HG02623 (cell line): Measurements from ENCODE around the gene DOCK11.
"Not testable (repeated sequence)": the region's sequence is repeated elsewhere in the genome, so short reads cannot be mapped to it uniquely, and the experiment has no call there.

Experiments used
- ATAC-seq: cut with Tn5 transposase; IDR thresholded peaks from one replicate; pipeline ENCODE4 v1.9.1; 2021; ENCODE audit warnings: moderate library complexity; ENCODE audit not compliant: unreplicated experiment

DOCK11 gene

DNA sequence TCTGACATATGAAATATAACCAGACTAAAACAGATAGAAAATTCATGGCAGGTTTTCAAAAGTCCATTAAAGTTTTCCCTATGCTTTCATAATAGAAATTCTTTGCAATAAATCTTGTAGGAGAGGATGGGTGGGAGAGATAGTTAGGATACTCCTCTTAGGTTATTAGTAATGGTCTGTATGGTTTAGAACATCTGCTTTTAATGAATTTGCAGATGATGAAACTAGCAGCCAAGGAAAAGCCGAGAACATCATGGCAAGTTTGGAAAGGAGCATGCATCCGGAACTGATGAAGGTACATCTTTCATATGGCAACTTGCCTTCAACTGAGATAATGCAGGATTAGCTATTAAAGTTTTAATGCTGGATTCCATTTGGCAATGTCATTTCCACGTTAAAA, 70.7 kb downstream of the DOCK11 start:
- ATAC-seq, result no peak

DNA sequence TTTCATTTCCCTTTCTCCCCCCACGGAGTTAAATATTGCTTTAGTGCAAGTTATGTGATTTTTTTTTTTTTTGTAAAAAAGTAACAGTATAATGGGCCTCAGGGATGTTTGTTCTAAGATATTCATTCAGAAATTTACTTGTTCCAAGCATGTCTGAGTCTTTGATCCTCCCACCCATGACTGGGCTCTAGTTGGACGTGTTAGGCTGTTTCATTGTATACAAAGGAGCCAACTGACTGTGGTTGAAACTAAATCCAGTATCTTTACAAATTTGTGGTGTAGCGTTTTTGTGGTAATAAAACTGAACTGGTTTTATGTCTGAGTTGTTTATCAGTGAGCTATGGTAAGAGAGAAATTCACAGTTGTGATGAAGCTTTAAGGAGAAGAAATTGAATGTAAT, 74.1 kb downstream of the DOCK11 start:
- no peak for ATAC-seq

DNA sequence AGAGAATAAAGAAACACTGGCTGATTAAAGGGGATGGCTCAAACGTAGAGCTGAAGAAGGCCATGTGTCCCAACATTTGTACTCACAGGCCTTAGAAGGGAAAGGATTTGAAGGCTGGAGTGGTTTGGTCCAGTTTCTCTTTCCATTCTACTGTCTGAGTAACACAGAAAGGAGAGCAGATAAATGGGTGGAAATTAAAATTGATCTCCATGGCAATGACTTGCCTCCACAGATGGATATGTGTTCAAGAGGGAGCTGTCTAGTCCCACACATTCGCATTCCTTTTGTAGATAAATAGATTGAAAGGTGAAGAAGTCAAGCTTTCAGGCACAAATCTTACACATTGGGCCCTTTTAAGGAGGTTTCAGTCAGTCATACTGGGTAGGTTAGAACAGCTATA, 74.6 kb downstream of the DOCK11 start:
- no peak for ATAC-seq

DNA sequence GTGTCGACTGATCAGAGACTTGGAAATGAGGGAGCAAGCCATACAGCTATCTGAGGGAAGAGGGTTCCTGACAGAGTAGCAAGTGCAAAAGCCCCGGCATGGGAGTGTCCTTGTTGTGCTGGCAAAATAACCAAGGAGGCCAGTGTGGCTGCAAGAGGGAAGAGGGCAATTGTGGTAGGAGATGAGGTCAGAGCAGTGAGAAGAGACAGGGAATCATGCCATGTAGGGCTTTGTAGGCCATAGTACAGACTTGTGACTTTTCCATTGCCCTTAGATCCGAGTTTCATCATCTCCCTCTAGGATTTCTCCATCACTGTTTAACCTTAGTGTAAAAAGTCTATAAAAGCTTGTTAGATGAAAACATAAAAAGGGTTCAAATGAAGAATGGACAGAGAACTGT, 76.2 kb downstream of the DOCK11 start:
- no peak for ATAC-seq

DNA sequence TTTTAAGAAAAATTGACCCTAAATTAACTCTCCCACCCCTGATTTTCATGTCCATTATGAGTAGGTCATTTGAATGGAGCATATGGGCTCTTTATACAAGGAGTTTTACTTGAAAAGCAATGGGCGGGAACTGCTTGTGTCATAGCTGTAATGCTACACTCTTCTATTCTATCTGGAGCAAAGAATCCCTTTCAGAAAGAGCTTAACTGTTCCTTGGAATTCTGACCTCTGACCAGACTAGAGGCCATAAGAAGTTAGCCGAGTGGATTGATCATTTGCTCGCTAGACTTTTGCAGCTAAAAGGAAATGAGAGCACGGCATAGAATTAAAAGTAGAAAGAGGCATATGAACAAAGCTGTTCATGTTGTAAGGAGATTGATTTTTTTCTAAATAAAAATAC, 79.1 kb downstream of the DOCK11 start:
- no peak for ATAC-seq

DNA sequence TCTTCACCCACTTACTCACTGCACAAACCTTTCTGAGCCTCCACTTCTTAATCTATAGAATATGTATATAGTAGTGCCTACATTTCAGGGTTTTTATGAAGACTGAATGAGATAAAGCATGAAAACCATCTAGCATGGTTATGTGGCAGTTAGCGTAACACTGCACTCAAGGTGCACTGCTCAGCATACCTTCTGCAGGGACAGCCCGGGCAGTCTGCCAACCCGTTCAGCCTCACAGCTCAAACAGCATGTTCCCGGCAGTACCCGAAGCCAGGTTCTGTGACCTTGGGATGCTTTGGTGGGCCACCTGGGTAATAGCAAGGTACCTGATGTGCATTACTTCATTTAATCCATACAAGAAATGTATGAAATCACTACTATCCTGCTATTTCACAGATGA, 81.4 kb downstream of the DOCK11 start:
- no peak for ATAC-seq

DNA sequence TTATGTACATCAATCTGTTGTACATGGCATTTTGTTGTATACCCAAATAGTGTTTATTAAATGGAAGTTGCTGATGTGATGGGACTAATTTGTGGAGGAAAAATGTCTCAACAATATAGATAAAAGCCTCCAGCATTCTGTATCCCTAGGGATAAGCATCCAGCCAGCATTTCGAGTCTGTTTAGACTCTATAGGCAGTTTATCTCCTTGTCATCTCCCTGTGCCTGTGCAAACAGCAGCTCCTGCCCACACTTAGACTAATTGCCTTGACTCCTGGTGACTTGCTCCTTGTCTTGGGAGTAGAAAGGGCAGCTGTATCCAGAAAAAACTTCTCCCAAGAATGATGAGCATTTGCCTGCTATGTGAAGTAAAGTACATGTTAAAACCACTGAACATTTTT, 83.8 kb downstream of the DOCK11 start:
- no peak for ATAC-seq

DNA sequence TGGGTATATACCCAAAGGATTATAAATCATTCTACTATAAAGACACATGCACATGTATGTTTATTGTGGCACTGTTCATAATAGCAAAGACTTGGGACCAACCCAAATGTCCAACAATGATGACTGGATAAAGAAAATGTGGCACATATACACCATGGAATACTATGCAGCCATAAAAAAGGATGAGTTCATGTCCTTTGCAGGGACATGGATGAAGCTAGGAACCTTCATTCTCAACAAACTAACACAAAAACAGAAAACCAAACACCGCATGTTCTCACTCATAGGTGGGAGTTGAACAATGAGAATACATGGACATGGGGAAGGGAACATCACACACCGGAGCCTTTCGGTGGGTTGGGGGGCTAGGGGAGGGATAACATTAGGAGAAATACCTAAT, 87.3 kb downstream of the DOCK11 start:
- ATAC-seq, result not testable (repeated sequence)

DNA sequence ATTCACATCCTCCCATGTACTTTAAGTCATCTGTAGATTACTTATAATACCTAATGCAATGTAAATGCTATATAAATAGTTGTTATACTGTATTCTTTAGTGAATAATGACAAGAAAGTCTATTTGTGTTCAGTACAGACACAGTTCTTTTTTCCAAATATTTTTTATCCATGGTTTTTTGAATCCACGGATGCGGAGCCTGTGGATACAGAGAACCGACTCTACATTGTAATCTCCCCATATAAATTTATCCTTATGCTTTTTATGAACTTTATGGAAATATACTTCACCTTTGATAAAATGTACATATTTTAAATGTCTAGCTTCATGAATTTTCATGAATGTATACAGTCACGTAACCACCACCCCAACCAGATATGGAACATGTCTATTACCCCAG, 88.2 kb downstream of the DOCK11 start:
- ATAC-seq, result no peak

DNA sequence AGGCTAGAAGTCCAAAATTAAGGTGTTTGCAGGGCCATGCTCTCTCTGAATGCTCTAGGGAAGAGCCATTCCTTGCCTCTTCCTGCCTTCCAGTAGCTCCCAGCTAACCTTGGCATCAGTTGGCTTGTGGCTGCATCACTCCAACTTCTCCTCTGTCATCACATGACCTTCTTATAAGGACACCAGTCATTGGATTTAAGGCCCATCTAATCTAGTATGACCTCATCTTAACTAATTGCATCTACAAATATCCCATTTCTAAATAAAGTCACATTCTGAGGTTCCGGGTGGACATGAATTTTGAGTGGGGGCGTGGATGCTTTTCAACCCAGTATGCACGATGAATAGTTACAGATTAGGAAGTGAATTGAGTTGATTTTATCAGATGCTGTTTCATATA, 89.7 kb downstream of the DOCK11 start:
- no peak for ATAC-seq

DNA sequence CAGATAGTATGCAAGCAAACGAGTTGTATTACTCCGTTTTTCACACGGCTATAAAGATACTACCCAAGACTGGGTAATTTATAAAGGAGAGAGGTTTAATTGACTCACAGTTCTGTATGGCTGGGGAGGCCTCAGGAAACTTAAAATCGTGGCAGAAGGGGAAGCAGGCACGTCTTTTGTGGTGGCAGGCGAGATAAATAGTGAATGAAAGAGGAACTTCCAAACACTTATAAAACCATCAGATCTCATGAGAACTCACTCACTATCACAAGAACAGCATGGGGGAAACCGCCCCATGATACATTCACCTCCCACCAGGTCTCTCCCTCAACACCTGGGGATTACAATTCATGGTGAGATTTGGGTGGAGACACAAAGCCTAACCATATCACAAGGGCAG, 90.6 kb downstream of the DOCK11 start:
- not testable (repeated sequence) for ATAC-seq

DNA sequence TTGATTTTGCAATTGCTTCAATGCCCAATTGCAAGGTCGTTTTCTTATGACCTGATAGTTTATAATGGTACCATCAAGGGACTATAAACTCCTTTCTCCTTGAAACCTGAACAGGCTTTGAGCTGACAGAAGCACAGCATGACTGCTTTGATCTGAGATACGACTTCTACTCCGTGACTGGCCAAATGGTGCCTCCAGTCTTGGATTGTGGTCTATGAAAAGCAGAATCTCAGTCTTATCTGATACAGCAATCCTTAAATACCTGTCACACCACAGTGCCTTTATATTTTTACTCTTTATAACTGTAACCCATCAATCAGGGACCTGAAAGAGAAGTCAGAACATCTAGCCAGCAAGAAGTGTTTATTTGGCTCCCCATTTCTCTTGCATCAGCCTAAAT, 93.1 kb downstream of the DOCK11 start:
- ATAC-seq, result no peak

DNA sequence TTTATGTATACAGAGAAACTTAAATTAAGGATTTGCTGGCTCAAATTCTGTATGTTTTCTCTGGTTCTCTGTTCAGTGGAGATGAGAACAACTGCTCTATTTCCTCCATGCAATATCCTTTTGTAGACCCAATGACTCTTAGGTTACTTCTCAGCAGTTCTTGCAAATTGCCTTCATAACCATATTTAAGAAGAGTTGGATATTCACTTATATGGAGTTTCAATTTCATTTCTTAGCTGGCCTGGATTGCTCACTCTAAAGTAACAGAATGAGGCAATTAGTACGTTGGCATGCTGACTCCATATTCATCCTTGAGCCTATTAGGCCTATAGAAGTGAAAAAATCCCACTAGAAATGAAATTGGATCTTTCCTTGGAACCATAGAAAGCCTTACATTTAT, 93.6 kb downstream of the DOCK11 start:
- no peak for ATAC-seq

DNA sequence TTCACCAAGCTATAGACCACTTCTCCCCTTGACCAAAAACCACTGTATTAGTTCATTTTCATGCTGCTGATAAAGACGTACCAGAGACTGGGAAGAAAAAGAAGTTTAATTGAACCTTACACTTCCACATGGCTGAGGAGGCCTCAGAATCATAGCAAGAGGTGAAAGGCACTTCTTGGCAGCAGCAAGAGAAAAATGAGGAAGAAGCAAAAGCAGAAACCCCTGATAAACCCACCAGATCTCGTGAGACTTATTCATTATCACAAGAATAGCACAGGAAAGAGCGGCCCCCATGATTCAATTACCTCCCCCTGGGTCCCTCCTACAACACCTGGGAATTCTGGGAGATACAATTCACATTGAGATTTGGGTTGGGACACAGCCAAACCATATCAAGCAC, 97.8 kb downstream of the DOCK11 start:
- ATAC-seq, result no peak

DNA sequence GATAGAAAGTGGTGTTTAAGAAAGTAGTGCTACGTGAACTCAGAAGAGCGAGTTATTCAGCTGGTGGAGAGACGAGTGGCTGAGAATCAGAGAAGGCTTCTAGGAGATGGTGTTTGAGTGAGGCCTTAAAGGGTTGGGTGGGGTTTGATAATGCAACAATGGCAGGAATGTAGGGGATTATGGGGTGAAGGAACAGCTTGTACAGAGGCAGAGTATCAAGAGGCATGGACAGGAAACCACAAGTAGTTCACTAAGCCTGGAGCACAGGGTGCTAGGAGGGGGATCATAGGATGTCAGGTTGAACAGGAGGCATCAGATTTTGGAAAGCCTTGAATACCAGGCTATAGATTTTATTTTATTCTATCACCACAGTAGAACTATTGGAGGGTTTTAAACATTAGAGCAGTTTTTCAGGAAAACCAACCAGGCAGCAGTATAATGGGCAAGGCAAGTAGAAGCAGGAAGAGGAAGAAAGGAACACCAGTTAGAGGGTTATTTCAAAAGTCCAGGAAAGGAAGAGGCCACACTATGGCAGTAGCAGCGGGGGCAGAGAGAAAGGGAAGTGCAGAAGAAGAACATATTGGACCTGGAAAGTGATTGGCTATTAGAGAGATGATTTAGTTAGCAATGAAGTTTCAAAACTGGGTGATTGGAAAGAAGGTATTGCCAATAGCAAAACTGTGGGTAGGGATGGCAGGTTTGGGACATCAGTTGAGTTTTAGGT, 99.2 kb downstream of the DOCK11 start:
- ATAC-seq, result no peak

DNA sequence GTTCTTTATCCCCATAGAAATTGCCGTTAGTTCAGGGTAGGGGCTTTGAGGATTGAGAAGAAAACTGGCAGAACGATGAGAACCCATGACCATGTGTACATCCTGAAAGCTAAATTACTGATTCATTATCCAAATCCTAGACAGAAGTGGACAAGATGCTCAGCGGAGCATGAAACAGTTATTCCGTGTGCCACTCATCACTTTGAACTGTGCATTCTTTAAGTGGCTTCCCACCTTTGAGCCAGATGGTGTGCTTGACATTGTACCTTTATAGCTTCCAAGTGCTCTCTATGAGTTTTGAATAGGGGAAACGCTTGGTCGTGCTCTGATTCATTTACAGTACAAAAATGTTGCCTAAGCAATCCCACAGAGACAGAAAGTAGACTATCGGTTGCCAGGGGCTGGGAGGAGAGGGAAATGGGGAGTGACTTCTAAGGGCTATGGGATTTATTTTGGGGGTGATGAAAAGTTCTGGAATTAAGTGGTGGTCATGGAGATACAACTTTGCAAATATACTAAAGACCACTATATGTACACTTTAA, 100.0 kb downstream of the DOCK11 start:
- ATAC-seq, result no peak

DNA sequence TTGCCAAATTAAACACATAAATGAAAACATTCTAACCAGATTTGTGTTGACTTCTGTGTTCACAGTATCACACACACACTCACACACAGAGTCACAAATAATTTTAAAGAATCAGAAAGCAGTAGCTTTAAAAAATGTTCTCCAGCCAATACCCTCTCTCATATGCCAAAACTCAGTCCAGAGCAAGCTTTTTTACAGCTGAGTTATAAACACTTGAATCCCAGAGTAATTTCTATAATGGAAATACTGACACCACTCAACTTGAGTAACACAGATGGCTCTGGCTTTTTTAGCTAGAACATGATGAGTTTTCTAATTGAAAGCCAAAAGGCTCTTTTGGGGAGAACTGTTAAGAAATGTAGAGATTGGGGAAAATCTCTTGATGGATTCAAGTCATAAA, 100.8 kb downstream of the DOCK11 start:
- ATAC-seq, result no peak

DNA sequence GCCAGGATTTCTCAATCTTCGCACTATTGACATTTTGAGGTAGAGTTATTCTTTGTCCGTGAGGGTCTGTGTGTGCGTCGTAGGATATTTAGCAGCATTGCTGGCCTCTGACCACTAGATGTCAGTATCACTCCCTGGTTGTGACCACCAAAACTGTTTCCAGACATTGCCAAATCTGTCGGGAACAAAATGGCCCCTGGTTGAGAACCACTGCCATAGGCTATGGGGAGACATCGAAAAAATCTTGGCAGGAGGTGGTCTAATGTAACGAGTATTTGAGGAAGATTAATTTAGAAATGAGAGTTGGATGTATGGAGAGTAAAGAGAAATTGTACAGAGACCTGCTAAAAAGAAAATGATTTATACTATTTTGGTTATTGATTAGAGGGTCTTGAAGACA, 108.4 kb downstream of the DOCK11 start:
- no peak for ATAC-seq

DNA sequence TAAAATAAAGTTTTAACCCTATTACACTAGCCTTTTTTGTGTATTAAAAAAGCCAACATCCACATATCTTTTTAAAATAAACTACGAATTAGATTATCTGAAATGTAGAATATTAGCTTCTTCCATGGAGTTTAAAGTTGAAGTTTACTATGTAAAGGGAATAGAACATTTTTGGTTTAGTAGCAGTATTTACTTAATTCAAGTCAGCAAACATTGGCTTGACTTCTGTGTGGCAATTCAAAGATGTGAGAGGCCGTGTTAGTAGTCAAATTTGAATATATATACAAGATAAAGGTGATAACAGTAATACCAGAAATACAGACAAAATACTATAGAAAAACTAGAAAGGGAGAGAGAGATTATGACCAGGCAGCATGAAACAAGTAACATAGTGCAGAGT, 116.7 kb downstream of the DOCK11 start:
- ATAC-seq, result no peak

DNA sequence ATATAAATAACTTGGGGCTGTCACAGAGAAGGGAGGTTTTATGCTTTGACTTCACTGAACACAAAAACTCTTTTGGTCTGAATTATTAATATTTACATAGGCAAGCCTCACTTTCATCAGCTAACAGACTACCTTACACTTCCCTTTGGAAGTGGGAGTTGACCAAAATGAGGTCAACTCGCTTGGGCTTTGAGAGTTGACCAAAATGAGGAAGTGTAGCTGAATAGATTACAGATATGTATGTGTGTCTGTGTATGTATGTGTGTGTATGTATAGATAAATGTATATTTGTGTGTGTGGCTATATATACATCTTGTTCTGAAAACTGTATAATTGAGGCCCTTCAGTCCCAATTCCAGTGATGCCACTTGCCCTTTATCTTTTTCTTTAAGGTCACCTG, 118.5 kb downstream of the DOCK11 start:
- no peak for ATAC-seq

DNA sequence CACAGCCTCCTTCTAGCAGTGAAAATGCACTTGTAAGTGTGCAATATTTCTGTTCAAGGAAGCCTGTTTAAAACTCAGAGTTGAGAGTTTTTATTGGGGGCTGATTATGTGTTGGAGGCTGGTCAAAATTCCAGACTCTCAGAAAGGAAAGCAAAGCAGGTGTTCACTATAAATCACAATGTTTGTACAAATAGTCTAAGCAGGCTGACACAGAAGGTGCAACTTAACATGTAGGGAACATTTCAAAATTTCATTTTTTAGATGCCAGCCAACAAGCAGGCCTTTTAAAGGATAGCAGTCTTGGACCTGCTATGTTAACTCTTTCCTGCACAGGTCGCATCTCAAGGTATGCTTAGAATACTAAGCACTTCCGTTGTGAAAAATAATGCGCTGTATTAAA, 119.5 kb downstream of the DOCK11 start:
- no peak for ATAC-seq

DNA sequence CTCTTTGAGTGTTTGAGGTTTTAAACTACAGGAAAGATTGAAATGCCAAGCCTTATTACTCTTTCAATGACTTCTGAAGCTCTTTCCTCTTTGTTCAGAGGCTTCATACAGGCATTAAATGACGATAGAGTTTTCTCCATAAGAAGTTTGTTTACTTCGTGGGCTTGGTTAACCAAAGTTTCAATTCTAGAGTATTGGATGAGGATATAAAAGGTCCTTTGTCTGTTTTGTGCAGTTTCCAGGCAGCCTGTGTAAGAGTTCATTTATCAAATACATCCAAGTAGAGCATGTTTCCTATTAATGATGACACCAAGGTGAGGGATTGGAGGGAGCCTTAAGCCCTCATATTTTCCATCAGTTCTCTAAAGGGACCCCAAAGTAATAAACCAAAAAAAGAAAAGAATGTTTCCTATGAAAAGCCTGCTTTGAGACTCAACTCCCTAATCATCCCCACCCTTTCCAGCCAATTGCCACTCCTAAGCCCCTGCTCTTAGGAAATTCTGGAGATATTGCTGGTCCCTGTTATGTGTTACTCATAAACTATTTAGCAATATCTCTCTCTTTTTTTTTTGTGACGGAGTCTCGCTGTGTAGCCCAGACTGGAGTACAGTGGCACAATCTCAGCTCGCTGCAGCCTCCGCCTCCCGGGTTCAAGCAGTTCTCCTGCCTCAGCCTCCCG, 125.6 kb downstream of the DOCK11 start:
- ATAC-seq, result no peak

DNA sequence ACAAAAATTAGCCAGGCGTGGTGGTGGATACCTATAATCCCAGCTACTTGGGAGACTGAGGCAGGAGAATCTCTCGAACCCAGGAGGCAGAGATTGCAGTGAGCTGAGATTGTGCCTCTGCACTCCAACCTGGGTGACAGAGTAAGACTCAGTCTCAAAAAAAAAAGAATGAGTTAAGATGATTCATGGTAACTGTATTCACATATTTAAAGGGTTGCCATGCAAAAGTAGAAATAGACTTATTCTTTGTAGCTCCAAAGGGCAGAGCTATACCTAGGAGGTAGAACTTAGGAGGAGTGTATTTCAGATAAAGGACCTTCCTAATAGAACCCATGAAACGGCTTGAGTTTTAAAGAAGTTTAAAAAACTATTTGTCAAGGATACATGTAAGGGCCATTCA, 127.4 kb downstream of the DOCK11 start:
- ATAC-seq, result no peak
